HEK293 (cell line): ENCODE measurements around the gene DLG1.
A peak's percentile ranks its signal among the peaks of the same experiment; 100 is the strongest.

Experiments used
- MZF1 ChIP-seq: fragments of 450-650 bp; formaldehyde crosslinking; IDR thresholded peaks from 2 replicates; pipeline ENCODE4 v1.5.1; 2017; ENCODE audit warnings: missing biosample characterization, missing genetic modification characterization, borderline replicate concordance
- PRDM1 ChIP-seq: fragments of 450-650 bp; formaldehyde crosslinking; IDR thresholded peaks from 2 replicates; pipeline ENCODE4; 2016; ENCODE audit warnings: missing biosample characterization, missing genetic modification characterization
- SP3 ChIP-seq: fragments of 450-650 bp; formaldehyde crosslinking; IDR thresholded peaks from 2 replicates; pipeline ENCODE4 v1.5.1; 2016; ENCODE audit warnings: missing biosample characterization, missing genetic modification characterization
- SP7 ChIP-seq: fragments of 450-650 bp; formaldehyde crosslinking; IDR thresholded peaks from 2 replicates; pipeline ENCODE4 v1.5.1; 2016; ENCODE audit warnings: missing biosample characterization, missing genetic modification characterization
- ZBTB17 ChIP-seq: fragments of 450-650 bp; formaldehyde crosslinking; IDR thresholded peaks from 2 replicates; pipeline ENCODE4 v1.5.1; 2016; ENCODE audit warnings: missing biosample characterization, missing genetic modification characterization
- ZBTB21 ChIP-seq: fragments of 450-650 bp; formaldehyde crosslinking; IDR thresholded peaks from 2 replicates; pipeline ENCODE4 v1.5.1; 2017; ENCODE audit warnings: missing biosample characterization, missing genetic modification characterization
- ZBTB7A ChIP-seq: fragments of 450-650 bp; formaldehyde crosslinking; IDR thresholded peaks from 2 replicates; pipeline ENCODE4 v1.5.1; 2016; ENCODE audit warnings: low read depth, missing biosample characterization, missing genetic modification characterization
- ZFP37 ChIP-seq: fragments of 450-650 bp; formaldehyde crosslinking; IDR thresholded peaks from 2 replicates; pipeline ENCODE4 v1.5.1; 2016; ENCODE audit warnings: missing biosample characterization, missing genetic modification characterization
- ZFP69B ChIP-seq: fragments of 450-650 bp; formaldehyde crosslinking; IDR thresholded peaks from 2 replicates; pipeline ENCODE4 v1.5.1; 2016; ENCODE audit warnings: missing biosample characterization, missing genetic modification characterization
- ZNF10 ChIP-seq: fragments of 450-650 bp; formaldehyde crosslinking; IDR thresholded peaks from 2 replicates; pipeline ENCODE4 v1.5.1; 2017; ENCODE audit warnings: missing biosample characterization, missing genetic modification characterization
- ZNF394 ChIP-seq: fragments of 450-650 bp; formaldehyde crosslinking; IDR thresholded peaks from 2 replicates; pipeline ENCODE4 v1.5.1; 2016; ENCODE audit warnings: missing biosample characterization, missing genetic modification characterization, mild to moderate bottlenecking, moderate library complexity, borderline replicate concordance
- ZNF398 ChIP-seq: fragments of 450-650 bp; formaldehyde crosslinking; IDR thresholded peaks from 2 replicates; pipeline ENCODE4 v1.5.1; 2017; ENCODE audit warnings: missing biosample characterization, missing genetic modification characterization
- ZNF404 ChIP-seq: fragments of 450-650 bp; formaldehyde crosslinking; IDR thresholded peaks from 2 replicates; pipeline ENCODE4 v1.5.1; 2017; ENCODE audit warnings: missing biosample characterization, missing genetic modification characterization
- ZNF449 ChIP-seq: fragments of 450-650 bp; formaldehyde crosslinking; IDR thresholded peaks from 2 replicates; pipeline ENCODE4 v1.5.1; 2017; ENCODE audit warnings: missing biosample characterization, mild to moderate bottlenecking, missing genetic modification characterization, moderate library complexity
- ZNF558 ChIP-seq: fragments of 450-650 bp; formaldehyde crosslinking; IDR thresholded peaks from 2 replicates; pipeline ENCODE4 v1.5.1; 2016; ENCODE audit warnings: missing biosample characterization, missing genetic modification characterization
- ZNF600 ChIP-seq: fragments of 450-650 bp; formaldehyde crosslinking; IDR thresholded peaks from 2 replicates; pipeline ENCODE4 v1.5.1; 2016; ENCODE audit warnings: missing biosample characterization, missing genetic modification characterization
- ZNF639 ChIP-seq: fragments of 450-650 bp; formaldehyde crosslinking; IDR thresholded peaks from 2 replicates; pipeline ENCODE4 v1.5.1; 2016; ENCODE audit warnings: missing biosample characterization, missing genetic modification characterization
- ZNF658 ChIP-seq: fragments of 450-650 bp; formaldehyde crosslinking; IDR thresholded peaks from 2 replicates; pipeline ENCODE4; 2016; ENCODE audit warnings: missing biosample characterization, missing genetic modification characterization
- ZNF660 ChIP-seq: fragments of 450-650 bp; IDR thresholded peaks from 2 replicates; pipeline ENCODE4 v1.5.1; 2018; ENCODE audit warnings: missing biosample characterization, mild to moderate bottlenecking, missing genetic modification characterization
- ZNF843 ChIP-seq: fragments of 450-650 bp; formaldehyde crosslinking; IDR thresholded peaks from 2 replicates; pipeline ENCODE4 v1.5.1; 2016; ENCODE audit warnings: missing biosample characterization, missing genetic modification characterization
- ZXDB ChIP-seq: fragments of 450-650 bp; formaldehyde crosslinking; IDR thresholded peaks from 2 replicates; pipeline ENCODE4 v1.5.1; 2016; ENCODE audit warnings: missing biosample characterization, missing genetic modification characterization
- TF ChIP-seq, protein P1 (sequence below): fragments of 450-650 bp; formaldehyde crosslinking; IDR thresholded peaks from 2 replicates; pipeline ENCODE4 v1.5.1; 2016; ENCODE audit warnings: missing biosample characterization, missing genetic modification characterization, borderline replicate concordance
- TF ChIP-seq, protein P2 (sequence below): fragments of 450-650 bp; formaldehyde crosslinking; IDR thresholded peaks from 2 replicates; pipeline ENCODE4 v1.5.1; 2016; ENCODE audit warnings: missing biosample characterization, missing genetic modification characterization
- TF ChIP-seq, protein P3 (sequence below): fragments of 450-650 bp; formaldehyde crosslinking; IDR thresholded peaks from 2 replicates; pipeline ENCODE4 v1.5.1; 2016; ENCODE audit warnings: missing biosample characterization, missing genetic modification characterization

The DLG1 gene

DNA sequence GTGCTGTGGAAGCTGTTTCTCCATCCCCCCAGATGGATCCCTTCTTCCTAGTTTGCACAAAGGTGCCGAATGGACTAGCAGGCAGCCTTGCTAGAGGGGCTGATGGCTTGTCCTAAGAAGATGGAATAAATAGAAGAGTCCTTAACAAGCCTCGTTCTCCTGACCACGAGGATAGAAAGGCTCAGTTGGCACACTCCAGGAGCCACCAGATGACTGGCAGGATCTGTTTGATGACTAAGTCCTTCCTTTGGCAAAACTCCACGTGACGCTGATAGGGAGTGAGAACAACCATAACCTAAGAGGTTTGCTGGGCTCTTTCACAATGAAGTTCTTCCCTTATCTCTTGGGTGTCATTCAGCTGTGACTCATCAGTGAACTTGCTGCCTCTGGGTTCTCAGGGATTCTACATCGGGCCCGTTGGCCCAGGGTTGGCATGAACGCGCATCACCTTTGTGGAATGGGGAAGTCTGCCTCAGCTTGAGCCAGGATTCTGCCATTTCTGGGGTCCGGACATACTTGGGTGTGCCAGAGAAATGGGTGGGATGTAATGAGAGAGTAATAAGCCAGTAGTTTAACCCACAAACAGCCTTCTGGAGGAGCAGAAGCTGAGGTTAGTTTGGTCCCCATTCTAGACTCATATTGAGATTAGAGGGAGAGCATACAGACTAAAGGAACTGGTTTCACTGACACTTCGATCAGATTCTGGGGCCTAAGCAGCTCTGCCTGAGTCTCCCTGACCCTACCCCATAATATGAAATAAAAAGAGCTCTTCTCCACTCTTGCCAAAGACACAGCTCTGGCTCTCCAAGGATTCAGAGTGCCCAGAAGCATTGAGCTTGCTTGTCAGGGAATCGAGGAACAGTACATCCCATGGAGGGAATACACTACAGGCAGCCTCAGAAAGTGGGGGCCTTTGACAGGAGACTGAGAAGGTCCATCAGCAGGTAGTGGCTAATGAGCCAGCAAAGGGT lies 266.8 kb downstream of the DLG1 start (continued):
- TF ChIP-seq ZNF398 (tag by site-specific recombination) (peak; percentile 52), SP3 (tag by site-specific recombination) (peak; percentile 33; the same call in 1 of the 2 replicates), MZF1 (tag by site-specific recombination) (no peak), SP7 (tag by site-specific recombination) (peak; percentile 83), ZBTB17 (tag by site-specific recombination) (peak; percentile 52), ZNF658 (tag by site-specific recombination) (no peak), ZBTB21 (tag by site-specific recombination) (peak; percentile 86), ZXDB (peak; percentile 52; the same call in 1 of the 2 replicates), ZNF639 (0 out of 2 replicates have a peak, but pooled peaks have one; percentile 36), ZNF449 (tag by site-specific recombination) (0 out of 2 replicates have a peak, but pooled peaks have one; percentile 29), ZBTB7A (tag by site-specific recombination) (no peak), ZFP37 (peak; percentile 78), ZNF10 (tag by site-specific recombination) (0 out of 2 replicates have a peak, but pooled peaks have one; percentile 11), PRDM1 (tag by site-specific recombination) (peak; percentile 74), ZNF404 (tag by site-specific recombination) (no peak), ZFP69B (tag by site-specific recombination) (peak; percentile 63; the same call in 1 of the 2 replicates), ZNF558 (tag by site-specific recombination) (peak; percentile 43; the same call in 1 of the 2 replicates), ZNF394 (tag by site-specific recombination) (peak; percentile 53), ZNF600 (tag by site-specific recombination) (peak; percentile 89), ZNF843 (0 out of 2 replicates have a peak, but pooled peaks have one; percentile 42), ZNF660 (tag by site-specific recombination) (peak; percentile 72; the same call in 1 of the 2 replicates)
- TF ChIP-seq, protein P1, sequence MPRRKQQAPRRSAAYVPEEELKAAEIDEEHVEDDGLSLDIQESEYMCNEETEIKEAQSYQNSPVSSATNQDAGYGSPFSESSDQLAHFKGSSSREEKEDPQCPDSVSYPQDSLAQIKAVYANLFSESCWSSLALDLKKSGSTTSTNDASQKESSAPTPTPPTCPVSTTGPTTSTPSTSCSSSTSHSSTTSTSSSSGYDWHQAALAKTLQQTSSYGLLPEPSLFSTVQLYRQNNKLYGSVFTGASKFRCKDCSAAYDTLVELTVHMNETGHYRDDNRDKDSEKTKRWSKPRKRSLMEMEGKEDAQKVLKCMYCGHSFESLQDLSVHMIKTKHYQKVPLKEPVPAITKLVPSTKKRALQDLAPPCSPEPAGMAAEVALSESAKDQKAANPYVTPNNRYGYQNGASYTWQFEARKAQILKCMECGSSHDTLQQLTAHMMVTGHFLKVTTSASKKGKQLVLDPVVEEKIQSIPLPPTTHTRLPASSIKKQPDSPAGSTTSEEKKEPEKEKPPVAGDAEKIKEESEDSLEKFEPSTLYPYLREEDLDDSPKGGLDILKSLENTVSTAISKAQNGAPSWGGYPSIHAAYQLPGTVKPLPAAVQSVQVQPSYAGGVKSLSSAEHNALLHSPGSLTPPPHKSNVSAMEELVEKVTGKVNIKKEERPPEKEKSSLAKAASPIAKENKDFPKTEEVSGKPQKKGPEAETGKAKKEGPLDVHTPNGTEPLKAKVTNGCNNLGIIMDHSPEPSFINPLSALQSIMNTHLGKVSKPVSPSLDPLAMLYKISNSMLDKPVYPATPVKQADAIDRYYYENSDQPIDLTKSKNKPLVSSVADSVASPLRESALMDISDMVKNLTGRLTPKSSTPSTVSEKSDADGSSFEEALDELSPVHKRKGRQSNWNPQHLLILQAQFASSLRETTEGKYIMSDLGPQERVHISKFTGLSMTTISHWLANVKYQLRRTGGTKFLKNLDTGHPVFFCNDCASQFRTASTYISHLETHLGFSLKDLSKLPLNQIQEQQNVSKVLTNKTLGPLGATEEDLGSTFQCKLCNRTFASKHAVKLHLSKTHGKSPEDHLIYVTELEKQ, result 0 out of 2 replicates have a peak, but pooled peaks have one; percentile 37
- TF ChIP-seq, protein P2, sequence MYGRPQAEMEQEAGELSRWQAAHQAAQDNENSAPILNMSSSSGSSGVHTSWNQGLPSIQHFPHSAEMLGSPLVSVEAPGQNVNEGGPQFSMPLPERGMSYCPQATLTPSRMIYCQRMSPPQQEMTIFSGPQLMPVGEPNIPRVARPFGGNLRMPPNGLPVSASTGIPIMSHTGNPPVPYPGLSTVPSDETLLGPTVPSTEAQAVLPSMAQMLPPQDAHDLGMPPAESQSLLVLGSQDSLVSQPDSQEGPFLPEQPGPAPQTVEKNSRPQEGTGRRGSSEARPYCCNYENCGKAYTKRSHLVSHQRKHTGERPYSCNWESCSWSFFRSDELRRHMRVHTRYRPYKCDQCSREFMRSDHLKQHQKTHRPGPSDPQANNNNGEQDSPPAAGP (tag by site-specific recombination), result peak; percentile 88
- TF ChIP-seq, protein P3, sequence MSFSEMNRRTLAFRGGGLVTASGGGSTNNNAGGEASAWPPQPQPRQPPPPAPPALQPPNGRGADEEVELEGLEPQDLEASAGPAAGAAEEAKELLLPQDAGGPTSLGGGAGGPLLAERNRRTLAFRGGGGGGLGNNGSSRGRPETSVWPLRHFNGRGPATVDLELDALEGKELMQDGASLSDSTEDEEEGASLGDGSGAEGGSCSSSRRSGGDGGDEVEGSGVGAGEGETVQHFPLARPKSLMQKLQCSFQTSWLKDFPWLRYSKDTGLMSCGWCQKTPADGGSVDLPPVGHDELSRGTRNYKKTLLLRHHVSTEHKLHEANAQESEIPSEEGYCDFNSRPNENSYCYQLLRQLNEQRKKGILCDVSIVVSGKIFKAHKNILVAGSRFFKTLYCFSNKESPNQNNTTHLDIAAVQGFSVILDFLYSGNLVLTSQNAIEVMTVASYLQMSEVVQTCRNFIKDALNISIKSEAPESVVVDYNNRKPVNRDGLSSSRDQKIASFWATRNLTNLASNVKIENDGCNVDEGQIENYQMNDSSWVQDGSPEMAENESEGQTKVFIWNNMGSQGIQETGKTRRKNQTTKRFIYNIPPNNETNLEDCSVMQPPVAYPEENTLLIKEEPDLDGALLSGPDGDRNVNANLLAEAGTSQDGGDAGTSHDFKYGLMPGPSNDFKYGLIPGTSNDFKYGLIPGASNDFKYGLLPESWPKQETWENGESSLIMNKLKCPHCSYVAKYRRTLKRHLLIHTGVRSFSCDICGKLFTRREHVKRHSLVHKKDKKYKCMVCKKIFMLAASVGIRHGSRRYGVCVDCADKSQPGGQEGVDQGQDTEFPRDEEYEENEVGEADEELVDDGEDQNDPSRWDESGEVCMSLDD (tag by site-specific recombination), result no peak
